ENCODE results near the gene GABRR2.

GABRR2 gene

GRCh38 chr6:89291256-89291819, 23.8 kb downstream of the GABRR2 start:
- no peak for DNase-seq (ENCODE audit: low spot score)

GRCh38 chr6:89290401-89291155, 24.5 kb downstream of the GABRR2 start:
- FAIRE-seq: no peak
- no peak for DNase-seq (ENCODE audit: low spot score)

More at GRCh38 chr6:89291256-89291819, 23.8 kb downstream of the GABRR2 start:
- no peak for FAIRE-seq

GRCh38 chr6:89289710-89290109, 25.4 kb downstream of the GABRR2 start:
- FAIRE-seq (no peak), DNase-seq (ENCODE audit: low spot score) (no peak)

- no peak for DNase-seq (ENCODE audit: low spot score)
- no peak for FAIRE-seq
Observed at GRCh38 chr6:89287351-89288028, 27.6 kb downstream of the GABRR2 start.

GRCh38 chr6:89286516-89286915, 28.6 kb downstream of the GABRR2 start:
- DNase-seq (ENCODE audit: low spot score) (no peak), FAIRE-seq (no peak)

- no peak for FAIRE-seq
- no peak for DNase-seq (ENCODE audit: low spot score)
Observed at GRCh38 chr6:89284963-89285735, 29.9 kb downstream of the GABRR2 start.

- DNase-seq (ENCODE audit: low spot score) (no peak), FAIRE-seq (no peak)
Observed at GRCh38 chr6:89284081-89284480, 31.0 kb downstream of the GABRR2 start.

GRCh38 chr6:89282749-89283148, 32.4 kb downstream of the GABRR2 start:
- DNase-seq (ENCODE audit: low spot score): no peak
- no peak for FAIRE-seq

- DNase-seq (ENCODE audit: low spot score): peak; percentile 19
- FAIRE-seq: no peak
Observed at GRCh38 chr6:89281779-89282246, 33.3 kb downstream of the GABRR2 start.

GRCh38 chr6:89278956-89279355, 36.1 kb downstream of the GABRR2 start:
- no peak for DNase-seq (ENCODE audit: low spot score)
- no peak for FAIRE-seq

- no peak for FAIRE-seq
- DNase-seq (ENCODE audit: low spot score): no peak
Observed at GRCh38 chr6:89275900-89276299, 39.2 kb downstream of the GABRR2 start.

- DNase-seq (ENCODE audit: low spot score) (no peak), FAIRE-seq (no peak)
Observed at GRCh38 chr6:89273816-89274215, 41.3 kb downstream of the GABRR2 start.

GRCh38 chr6:89272596-89272995, 42.5 kb downstream of the GABRR2 start:
- DNase-seq (ENCODE audit: low spot score) (no peak), FAIRE-seq (no peak)

- DNase-seq (ENCODE audit: low spot score) (no peak), FAIRE-seq (no peak)
Observed at GRCh38 chr6:89270951-89271721, 44.0 kb downstream of the GABRR2 start.

- FAIRE-seq (no peak), DNase-seq (ENCODE audit: low spot score) (no peak)
Observed at GRCh38 chr6:89269981-89270380, 45.1 kb downstream of the GABRR2 start.

- FAIRE-seq (no peak), DNase-seq (ENCODE audit: low spot score) (no peak)
Observed at GRCh38 chr6:89269252-89269651, 45.8 kb downstream of the GABRR2 start.

- no peak for DNase-seq (ENCODE audit: low spot score)
- no peak for FAIRE-seq
Observed at GRCh38 chr6:89268776-89269175, 46.3 kb downstream of the GABRR2 start.

- DNase-seq (ENCODE audit: low spot score) (no peak), FAIRE-seq (no peak)
Observed at GRCh38 chr6:89267918-89268317, 47.2 kb downstream of the GABRR2 start.

- FAIRE-seq (no peak), DNase-seq (ENCODE audit: low spot score) (no peak)
Observed at GRCh38 chr6:89264296-89264695, 50.8 kb downstream of the GABRR2 start.

GRCh38 chr6:89260832-89261231, 54.3 kb downstream of the GABRR2 start:
- DNase-seq (ENCODE audit: low spot score) (no peak), FAIRE-seq (no peak)

- FAIRE-seq (no peak), DNase-seq (ENCODE audit: low spot score) (no peak)
Observed at GRCh38 chr6:89260310-89260709, 54.8 kb downstream of the GABRR2 start.
